Activated CD8-positive, alpha-beta memory T cell treated with anti-CD3 and anti-CD28 coated beads, Interleukin-2, amount 50 U/mL, for 1 hour (primary cell): ENCODE measurements around the gene FCN1.
"Not testable (repeated sequence)": the region's sequence is repeated elsewhere in the genome, so short reads cannot be mapped to it uniquely, and the experiment has no call there.

Experiments used
- DNase-seq: peaks from one replicate; pipeline ENCODE4 v3.0.0-alpha.2; 2020; ENCODE audit errors: extremely low read depth

FCN1 gene

DNA sequence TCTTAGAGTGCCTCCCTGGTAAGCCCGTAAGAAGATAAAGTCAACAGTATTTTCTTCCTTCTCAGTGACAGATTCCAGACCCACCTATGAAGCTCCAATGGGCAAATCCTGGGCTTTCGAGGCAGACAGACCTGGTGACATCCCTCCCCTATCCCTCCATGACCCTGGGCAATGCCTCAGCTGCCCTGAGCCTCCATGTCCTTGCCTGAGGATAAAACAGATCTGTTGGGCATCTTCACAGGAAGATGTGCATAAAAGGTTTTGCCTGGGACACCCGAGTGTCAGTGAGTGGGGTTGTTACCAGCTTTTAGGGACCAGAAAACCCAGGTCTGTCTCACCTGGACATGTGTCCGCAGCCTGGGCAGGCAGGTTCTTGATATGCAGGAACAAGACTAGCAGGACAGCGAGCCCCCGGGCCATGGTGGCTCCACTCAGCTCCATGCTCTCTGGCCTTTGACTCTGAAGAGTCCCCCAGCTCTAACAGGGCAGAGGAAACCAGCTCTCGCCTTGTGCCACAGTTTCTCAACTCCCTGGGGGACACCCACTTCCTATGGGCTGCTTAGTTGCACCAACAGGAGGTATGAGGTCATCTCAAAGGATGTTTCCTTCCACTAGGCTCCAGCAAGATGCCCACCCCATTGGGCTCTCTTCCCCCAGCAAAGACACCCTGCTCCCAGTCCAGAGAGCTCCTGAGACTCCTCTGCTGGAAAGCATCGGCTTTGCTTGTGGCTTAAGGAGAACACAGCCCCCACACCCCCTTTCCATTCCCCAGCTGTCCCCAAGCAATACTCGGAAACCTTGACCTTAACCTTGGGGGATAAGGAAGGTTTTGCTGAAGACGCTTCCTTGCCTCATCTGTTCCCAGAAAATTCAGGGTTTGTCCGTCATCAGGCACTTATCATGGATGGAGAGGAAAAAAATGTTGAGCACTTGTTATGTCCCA is at the start of gene FCN1:
Gene FCN1, minus strand, starts transcription at position 482 of the 943 bp plus-strand sequence. Its CDS starts 41 bp downstream, at position 441.
- DNase-seq, result no peak

- no peak for DNase-seq
Measured at GRCh38 chr9:134966697-134967546, 49.2 kb upstream of the FCN1 start.

DNA sequence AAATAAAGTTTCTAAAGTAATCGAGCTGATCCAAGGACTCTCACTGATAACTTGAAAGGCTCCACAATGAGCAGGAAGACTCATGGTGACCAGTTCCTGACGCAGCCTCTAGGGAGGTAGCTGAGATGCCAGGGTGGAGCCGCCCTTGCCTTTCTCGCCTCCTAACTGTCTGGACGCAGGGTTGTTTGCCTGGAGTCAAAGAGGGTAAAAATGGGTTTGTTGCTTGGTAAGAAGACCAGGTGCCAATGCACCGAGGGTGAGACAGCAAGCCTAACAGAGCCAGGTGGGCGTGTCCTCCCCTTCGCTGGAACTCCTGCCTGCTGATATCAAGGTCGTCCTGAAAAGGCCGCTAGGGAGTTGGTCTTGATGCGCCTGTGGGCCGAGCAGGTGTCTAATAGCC is 48.6 kb upstream of the FCN1 start:
- DNase-seq, result no peak

DNA sequence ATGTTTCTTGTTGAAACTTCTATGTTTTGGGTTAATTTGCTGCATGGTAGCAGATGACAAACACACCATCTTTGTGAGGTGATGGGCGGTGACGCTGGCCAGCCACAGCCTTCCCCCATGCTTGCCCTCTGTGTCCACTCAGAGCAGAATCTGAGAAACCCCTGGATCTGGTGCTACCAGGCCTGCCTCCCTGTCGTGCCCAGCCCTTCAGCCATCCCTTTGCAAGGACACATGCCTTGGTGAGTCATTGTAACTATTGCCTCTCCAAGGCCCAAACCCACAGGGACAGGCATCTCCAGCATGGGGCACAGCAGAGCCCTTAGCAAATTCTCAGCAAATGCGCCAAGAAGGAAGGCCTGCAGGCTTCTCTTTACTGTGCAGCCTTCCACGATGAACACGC is 48.1 kb upstream of the FCN1 start:
- no peak for DNase-seq

DNA sequence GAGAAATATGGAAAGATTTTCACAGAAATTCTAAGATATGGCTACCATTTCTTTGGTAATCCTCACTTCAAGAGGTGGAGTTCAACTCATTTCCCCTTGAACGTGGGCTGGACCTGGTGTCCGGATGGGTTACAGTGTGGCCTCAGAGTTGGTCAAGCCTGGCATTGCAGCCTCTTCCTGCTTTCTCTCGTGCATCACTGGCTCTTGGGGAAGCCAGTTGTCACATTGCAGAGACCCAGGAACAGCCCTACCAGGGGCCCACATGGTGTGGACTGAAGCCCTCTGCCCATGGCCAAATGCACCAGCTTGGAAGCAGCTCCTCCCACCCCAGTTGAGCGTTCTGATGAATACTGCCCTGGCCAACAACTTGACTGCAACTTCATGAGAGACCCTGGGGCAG is 47.7 kb upstream of the FCN1 start:
- DNase-seq, result no peak

DNA sequence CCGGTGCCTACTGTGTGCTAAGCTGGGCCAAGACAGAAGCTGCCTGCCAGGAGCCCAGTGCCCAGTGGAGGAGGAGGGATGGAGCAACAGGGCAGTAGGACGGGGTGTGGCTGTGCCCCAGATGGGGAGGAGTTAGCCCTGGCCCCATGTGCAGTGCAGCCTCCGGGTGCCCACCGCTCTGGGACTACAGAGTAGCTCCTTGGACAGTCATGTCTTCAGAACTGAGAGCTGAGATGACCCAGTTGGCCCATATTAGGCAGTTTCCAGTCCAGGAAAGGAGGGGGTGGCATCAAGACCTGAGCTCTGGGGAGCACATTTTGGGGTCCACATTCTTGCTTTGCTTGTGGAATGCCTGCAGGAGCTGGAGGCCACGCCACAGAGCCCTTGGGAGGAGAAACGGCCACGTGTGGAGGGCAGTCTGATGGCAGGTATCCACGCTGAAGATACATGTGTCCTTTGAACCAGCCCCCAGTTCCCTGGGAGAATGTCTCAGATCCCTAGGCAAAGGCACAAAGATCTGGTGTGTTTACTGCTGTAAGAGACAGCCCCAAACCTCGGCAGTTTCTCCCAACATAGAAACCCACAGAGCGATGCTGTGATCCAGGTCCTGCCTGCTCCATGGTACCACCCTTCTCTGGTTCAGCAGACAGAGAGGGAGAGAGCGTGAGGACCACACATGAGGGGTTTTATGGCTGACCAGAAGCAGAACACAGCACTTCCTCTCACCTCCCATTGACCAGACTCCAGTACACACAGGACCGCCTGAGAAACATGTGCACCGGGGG is 46.8 kb upstream of the FCN1 start:
- DNase-seq, result no peak

- DNase-seq, result no peak
Measured at GRCh38 chr9:134963546-134963945, 45.8 kb upstream of the FCN1 start.

GRCh38 chr9:134962973-134963364 is 45.3 kb upstream of the FCN1 start:
- DNase-seq, result no peak

DNA sequence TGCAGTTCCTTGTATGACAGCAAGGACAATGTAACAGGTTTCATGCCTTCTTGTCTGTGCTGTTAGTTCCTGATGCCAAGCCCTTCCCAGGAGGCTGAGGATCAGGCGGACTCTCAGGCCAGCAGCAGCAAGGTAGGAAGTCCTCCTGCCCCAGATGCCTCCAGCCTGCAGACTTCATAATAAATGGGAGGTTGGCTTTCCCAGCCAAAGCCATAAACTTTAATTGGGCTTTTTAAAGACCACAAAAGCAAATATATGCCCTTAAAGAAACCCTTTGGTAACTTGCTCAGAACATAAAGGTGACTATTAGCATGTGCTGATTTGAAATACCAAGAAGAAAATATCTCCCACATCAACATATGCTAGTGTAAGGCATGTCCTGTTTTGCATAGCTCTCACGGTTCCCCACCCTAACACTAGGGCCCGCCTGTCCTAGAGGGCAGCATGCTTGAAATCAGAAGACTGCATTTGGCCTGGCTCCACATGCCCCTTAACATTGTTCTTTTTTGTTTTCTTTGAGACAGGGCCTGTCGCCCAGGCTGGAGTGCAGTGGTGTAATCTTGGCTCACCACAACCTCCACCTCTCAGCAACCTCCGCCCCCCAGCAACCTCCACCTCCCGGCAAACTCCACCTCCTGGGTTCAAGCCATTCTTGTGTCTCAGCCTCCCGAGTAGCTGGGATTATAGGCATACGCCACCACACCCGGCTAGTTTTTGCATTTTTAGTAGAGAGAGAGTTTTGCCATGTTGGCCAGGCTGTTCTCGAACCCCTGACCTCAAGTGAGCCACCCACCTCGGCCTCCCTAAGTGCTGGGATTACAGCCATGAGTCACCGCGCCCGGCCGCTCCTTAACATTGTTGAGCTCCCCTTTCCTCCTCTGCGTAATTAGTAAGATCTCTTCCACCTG is 44.6 kb upstream of the FCN1 start:
- DNase-seq, result no peak

- DNase-seq, result no peak
Measured at GRCh38 chr9:134961331-134962064, 43.8 kb upstream of the FCN1 start.

GRCh38 chr9:134960701-134961181 is 43.0 kb upstream of the FCN1 start:
- no peak for DNase-seq

GRCh38 chr9:134959971-134960310 is 42.2 kb upstream of the FCN1 start:
- no peak for DNase-seq

- DNase-seq, result no peak
Measured at GRCh38 chr9:134959126-134959970, 41.6 kb upstream of the FCN1 start.

GRCh38 chr9:134957945-134958227 is 40.2 kb upstream of the FCN1 start:
- no peak for DNase-seq

- DNase-seq, result no peak
Measured at GRCh38 chr9:134957165-134957944, 39.6 kb upstream of the FCN1 start.

- not testable (repeated sequence) for DNase-seq
Measured at GRCh38 chr9:134956387-134956786, 38.7 kb upstream of the FCN1 start.

GRCh38 chr9:134955801-134956200 is 38.1 kb upstream of the FCN1 start:
- DNase-seq, result no peak

GRCh38 chr9:134955156-134955555 is 37.4 kb upstream of the FCN1 start:
- no peak for DNase-seq

DNA sequence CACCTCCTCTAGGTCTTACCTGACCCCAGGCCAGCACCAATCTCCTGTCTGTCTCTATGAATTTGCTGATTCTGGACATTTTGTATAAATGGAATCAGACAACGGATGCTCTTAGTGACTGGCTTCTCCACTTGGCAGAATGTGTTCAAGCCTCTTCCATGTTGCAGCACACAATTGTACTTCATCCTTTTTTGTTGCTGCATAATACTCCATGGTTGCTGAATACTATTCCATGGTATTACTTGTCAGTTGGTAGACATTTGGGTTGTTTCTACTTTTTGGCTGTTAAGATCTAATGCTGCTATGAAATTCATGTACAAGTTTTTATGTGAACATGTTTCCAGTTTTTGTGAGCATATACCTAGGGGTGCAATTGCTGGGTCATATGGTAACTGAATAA is 34.3 kb upstream of the FCN1 start:
- no peak for DNase-seq
